TTC549 (cell line): Measurements from ENCODE around the gene NOMO2.
"Not testable (repeated sequence)": the region's sequence is repeated elsewhere in the genome, so short reads cannot be mapped to it uniquely, and the experiment has no call there.

Source experiments
- FAIRE-seq: peaks from 2 replicates; lab custom pipeline; 2012; peaks lifted over from hg19 to GRCh38; lab: Jason Lieb, UNC

Gene NOMO2

GRCh38 chr16:18521445-18522181 lies 40.3 kb downstream of the NOMO2 start:
- FAIRE-seq: not testable (repeated sequence)

DNA sequence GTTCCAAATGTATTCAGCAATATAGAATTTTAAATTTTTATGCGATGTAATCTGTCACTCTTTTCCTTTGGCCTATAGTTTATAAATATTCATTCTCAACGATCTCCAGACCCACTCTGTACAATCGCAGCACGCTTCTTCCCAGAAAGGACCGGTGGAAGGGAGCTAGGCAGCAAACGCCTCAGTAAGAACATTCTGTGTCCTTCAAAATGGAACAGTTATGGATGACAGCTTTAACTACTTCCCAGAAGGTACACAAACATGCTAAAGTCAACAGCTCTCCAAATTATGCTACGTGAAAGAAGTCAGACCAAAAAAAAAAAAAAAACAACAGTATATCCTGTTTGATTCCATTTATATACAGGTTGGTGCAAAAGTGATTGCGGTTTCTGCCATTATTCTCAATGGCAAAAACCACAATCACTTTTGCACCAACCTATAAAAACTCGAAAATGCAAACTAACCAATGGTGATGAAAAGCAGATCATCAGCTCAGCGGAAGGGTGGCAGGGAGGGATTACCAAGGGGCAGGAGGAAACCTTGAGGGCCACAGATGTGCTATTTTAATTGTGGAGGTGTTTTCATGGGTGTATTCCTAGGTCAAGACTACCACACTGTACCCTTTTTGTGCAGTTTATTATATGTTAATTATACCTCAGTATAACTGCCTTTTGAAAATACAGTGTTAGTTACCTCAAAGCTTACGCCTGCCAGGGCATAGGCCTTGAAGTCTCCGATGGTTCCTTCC lies 43.2 kb downstream of the NOMO2 start:
- not testable (repeated sequence) for FAIRE-seq

DNA sequence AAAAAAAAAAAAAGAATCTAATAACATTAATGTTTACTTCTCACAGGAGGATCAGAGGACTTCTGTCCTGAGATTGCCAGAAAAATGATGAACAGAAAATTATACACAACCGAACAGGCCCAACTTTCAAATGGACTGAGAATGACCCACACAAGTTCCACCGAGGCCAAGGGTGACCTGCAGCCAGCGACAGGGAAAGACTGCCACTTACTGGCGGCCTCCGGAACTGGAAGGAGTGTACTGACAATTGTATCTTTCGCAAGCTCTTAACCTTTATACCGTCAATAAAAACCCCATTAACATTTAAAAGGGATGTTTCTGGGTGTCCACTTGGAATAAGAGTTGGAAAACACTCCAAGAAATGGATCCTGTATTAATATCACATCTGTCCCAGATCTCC lies 63.5 kb downstream of the NOMO2 start:
- not testable (repeated sequence) for FAIRE-seq

- not testable (repeated sequence) for FAIRE-seq
Measured at GRCh38 chr16:18497032-18497431, 64.9 kb downstream of the NOMO2 start.

DNA sequence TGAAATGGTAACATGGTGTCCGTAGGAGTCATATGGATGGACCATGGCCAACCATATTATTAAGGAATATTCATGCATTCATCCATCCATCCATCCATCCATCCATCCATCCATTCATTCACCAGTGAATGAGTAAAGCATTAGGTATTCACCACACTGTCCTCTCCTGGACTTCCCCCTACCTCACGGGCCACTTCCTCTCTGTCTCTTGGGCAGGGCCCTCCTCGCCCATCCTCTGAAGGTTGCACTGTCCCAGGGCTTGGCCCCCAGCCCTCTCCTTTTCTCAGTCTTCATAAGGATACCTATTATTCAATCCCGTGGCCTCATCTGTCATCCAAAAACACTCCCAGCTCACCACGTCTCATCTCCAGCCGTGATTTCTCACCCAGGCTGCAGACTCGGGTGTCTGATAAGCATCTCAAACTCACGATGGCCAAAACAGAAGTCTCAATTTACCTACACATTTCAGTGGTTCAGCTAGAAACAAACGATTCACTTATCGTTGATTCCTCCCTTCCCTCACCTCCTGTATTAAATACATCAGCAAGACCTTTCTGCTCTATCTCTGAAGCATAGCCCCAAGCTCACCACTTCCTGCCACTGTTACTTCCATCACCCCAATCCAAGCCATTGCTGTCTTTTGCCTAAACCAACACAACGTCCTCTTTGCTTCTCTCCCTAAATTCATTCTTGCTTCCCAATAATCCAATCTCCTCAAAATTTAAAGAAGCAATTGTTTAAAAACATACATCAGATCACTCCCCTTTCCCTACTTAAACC lies 69.6 kb downstream of the NOMO2 start:
- not testable (repeated sequence) for FAIRE-seq

DNA sequence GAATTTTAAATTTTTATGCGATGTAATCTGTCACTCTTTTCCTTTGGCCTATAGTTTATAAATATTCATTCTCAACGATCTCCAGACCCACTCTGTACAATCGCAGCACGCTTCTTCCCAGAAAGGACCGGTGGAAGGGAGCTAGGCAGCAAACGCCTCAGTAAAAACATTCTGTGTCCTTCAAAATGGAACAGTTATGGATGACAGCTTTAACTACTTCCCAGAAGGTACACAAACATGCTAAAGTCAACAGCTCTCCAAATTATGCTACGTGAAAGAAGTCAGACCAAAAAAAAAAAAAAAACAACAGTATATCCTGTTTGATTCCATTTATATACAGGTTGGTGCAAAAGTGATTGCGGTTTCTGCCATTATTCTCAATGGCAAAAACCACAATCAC lies 125.9 kb downstream of the NOMO2 start:
- not testable (repeated sequence) for FAIRE-seq

- not testable (repeated sequence) for FAIRE-seq
Measured at GRCh38 chr16:18415827-18416226, 146.1 kb downstream of the NOMO2 start.

- FAIRE-seq: not testable (repeated sequence)
Measured at GRCh38 chr16:18409532-18410293, 152.2 kb downstream of the NOMO2 start.

DNA sequence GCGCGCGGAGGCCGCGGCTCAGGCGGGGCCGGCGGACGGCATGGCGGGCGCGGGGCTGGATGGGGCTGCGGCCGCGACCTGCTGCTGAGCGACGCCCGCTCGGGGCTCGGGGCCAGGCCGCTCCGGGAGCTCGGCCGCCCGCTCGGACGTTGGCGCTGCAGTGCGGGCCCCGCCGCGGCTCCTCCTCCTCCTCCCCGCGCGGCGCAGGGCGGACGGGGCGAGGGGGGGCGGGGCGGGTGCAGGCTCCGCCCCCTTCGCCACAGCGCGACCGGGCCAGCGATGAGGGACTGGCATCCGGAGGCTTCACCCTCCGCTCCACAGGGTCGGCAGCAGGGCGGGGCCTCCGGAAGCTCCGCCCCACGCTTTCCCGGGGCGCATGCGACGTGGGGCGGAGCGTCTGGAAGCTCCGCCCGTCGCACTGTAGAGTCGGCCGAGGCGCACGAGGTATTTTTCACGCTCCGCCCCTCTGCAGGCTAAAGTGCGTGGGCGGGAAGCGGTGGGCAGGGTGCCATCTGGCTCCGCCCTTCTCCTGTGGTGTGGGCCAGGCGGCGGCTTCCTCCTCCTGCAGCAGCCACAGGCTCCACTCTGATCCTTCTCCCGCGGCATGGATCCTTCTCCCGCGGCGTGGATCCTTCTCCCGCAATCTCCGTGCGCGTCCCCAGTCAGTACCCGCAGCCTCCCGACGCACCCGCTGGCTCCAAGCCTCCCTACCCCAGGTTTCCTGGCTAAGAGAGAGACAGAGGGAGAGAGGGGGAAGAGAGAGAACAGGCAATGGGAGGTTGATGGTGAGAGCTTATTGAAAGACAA lies 159.8 kb downstream of the NOMO2 start:
- not testable (repeated sequence) for FAIRE-seq

GRCh38 chr16:18401159-18401558 lies 160.7 kb downstream of the NOMO2 start:
- not testable (repeated sequence) for FAIRE-seq

DNA sequence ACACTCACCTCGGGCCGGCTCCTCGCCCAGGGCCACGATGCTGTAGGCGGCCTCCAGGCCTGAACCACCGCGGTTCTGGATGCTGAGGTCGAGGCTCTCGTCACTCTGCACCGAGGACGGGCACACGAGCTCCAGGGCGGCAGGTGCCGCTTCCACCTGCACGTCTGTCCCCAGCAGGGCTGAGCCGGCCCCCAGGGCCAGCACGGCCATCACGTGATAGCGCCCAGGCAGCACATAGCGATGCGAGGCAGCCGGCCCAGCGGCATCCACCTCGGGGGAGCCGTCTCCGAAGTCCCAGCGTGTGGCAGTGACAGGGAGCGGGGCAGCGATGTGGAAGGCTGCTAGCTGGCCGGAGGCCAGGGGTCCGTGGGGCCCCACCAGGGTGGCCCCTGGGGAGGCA lies 167.5 kb downstream of the NOMO2 start:
- not testable (repeated sequence) for FAIRE-seq

- FAIRE-seq: not testable (repeated sequence)
Measured at GRCh38 chr16:18387767-18388166, 174.1 kb downstream of the NOMO2 start.

DNA sequence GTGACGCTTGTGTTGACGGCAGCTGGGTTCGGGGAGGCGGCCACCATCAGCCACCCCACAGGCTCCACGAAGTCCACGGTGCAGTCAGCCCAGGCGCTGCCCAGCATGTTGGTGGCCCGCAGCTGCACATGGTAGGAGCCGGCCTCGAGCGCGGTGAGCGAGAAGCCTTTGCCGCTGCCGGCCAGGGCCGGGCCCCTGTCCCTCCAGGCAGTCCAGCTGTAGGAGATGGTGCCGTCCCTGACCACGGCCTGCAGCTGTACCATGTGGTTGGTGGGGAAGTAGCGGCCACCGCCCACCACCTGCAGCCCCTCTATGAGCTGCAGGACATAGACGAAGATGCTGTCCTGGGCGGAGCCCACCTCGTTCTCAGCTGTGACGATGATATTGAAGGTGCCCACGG lies 175.4 kb downstream of the NOMO2 start:
- FAIRE-seq: not testable (repeated sequence)

DNA sequence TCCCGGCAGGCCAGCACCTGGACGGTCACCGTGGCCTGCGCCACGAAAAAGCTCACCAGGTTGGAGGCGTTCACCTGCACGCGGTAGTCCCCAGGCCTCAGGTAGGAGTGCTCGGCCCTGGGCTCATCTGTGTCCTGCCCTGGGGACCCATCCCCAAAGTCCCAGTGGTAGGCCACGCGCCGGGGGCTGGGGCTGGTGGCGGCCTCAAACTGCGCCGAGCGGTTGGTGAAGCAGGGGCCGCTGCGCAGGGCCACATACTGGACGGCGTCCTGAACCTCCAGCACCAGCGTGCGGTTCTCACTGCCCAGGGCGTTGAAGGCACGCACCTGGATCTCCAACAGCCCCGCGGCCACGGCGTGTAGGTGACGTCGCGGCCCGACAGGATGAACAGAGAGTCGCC lies 176.6 kb downstream of the NOMO2 start:
- FAIRE-seq: not testable (repeated sequence)

GRCh38 chr16:18384869-18385268 lies 177.0 kb downstream of the NOMO2 start:
- not testable (repeated sequence) for FAIRE-seq

DNA sequence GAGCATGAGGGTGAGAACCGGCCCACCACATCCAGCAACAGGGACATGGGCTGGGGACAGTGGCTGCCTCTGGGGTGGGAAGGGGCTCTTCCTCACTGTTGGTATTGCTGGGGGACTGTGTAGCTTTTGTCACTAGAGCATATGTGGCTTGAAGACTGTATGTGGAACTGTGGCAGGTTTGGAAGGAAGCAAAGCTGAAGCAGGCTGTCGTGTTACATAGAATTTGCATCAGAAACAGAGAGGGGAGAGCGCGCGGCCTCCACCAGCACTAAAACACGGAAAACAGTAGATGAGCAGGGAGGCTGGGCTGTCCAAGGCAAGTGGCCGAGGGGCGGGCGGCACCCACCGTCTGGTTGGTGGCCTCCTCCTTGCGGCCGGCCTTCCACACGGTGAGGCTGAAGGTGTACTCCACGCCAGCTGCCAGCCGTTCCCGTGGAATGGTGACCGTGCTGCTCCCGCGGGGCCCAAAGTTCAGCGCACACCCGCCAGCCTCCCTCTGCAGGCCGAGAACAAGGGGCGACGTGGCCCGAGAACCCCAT lies 177.7 kb downstream of the NOMO2 start:
- FAIRE-seq: not testable (repeated sequence)

DNA sequence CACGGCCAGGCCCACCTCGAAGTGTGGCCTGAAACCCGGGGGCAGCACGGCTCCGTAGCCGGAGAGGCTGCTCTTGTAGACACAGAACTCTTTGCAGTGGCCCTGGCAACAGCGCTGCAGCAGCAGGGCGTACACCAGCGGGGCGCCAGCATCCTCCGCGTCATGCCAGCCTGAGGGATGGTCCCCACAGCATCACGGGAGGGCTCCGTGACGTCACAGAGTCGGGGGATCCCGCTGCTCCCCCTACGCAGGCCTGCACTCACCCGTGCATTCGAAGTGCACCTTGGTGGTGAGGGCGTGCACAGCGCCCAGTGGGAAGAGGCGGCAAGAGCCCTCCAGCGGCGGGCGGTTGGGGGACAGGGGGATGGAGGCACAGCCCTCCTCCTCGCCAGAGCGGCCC lies 179.2 kb downstream of the NOMO2 start:
- not testable (repeated sequence) for FAIRE-seq
